RWPE2 (cell line): ENCODE data around the gene ZSCAN26.
A peak's percentile ranks its signal among the peaks of the same experiment; 100 is the strongest.

Experiments used
- ATAC-seq: fragments of 200-7000 bp; cut with Tn5 transposase; 3 replicates; pipeline ENCODE4 v1.9.1; 2021; ENCODE audit warnings: low read depth
- DNase-seq: peaks from one replicate; pipeline ENCODE4 v3.0.0-alpha.2; 2020; ENCODE audit warnings: low spot score
- H3K27ac ChIP-seq: fragments of 450-650 bp; 2 replicates; pipeline ENCODE4 v1.5.1; 2017; ENCODE audit warnings: mild to moderate bottlenecking; ENCODE audit not compliant: poor library complexity, severe bottlenecking
- H3K27me3 ChIP-seq: fragments of 250-450 bp; sonication (Bioruptor Pico); 2 replicates; pipeline ENCODE4 v1.5.1; 2021; ENCODE audit warnings: mild to moderate bottlenecking, moderate library complexity; ENCODE audit not compliant: insufficient read depth, poor library complexity, severe bottlenecking
- H3K36me3 ChIP-seq: fragments of 250-450 bp; sonication (Bioruptor Pico); 2 replicates; pipeline ENCODE4 v1.5.1; 2020; ENCODE audit warnings: low read depth, mild to moderate bottlenecking, moderate library complexity
- H3K4me1 ChIP-seq: fragments of 250-450 bp; sonication (Bioruptor Pico); 2 replicates; pipeline ENCODE4 v1.5.1; 2021; ENCODE audit warnings: mild to moderate bottlenecking, moderate library complexity; ENCODE audit not compliant: insufficient read depth, poor library complexity, severe bottlenecking
- H3K4me3 ChIP-seq: fragments of 250-450 bp; sonication (Bioruptor Pico); 2 replicates; pipeline ENCODE4 v1.5.1; 2021; ENCODE audit warnings: mild to moderate bottlenecking, moderate library complexity; ENCODE audit not compliant: severe bottlenecking
- H3K9me3 ChIP-seq: fragments of 250-450 bp; sonication (Bioruptor Pico); 2 replicates; pipeline ENCODE4 v1.5.1; 2021; ENCODE audit warnings: mild to moderate bottlenecking, moderate library complexity; ENCODE audit not compliant: severe bottlenecking
- CTCF ChIP-seq: fragments of 450-650 bp; IDR thresholded peaks from one replicate; pipeline ENCODE4 v1.5.1; 2017; ENCODE audit warnings: mild to moderate bottlenecking, moderate library complexity; ENCODE audit not compliant: poor library complexity, severe bottlenecking

ZSCAN26 gene

GRCh38 chr6:28257042-28257441 lies 9.9 kb upstream of the ZSCAN26 start:
- Histone ChIP-seq H3K9me3 (no peaks in the 10 kb centered on the region), H3K4me3 (no peak overlapping the region), H3K36me3 (no peaks in the 10 kb centered on the region), H3K27me3 (no peaks in the 10 kb centered on the region), H3K4me1 (peaks cover 5% of the 10 kb centered on the region), H3K27ac (no peak overlapping the region)
- no peak for TF ChIP-seq CTCF
- ATAC-seq (no peak), DNase-seq (no peak)

GRCh38 chr6:28258877-28259777 lies 7.8 kb upstream of the ZSCAN26 start, which contains the start of gene NKAPL:
Gene NKAPL (plus strand): TSS chr6:28259297. CDS start chr6:28259372, 75 bp downstream.
- Histone ChIP-seq H3K4me3 (no peak within 1 kb of the TSS), H3K27me3 (no peaks in the 10 kb centered on the region), H3K9me3 (no peaks in the 10 kb centered on the region), H3K27ac (no peak within 1 kb of the TSS), H3K4me1 (no peaks in the 10 kb centered on the region), H3K36me3 (no peaks in the 10 kb centered on the region)
- no peak for DNase-seq
- no peak for TF ChIP-seq CTCF
- no peak for ATAC-seq

- DNase-seq, result no peak
- H3K4me3 ChIP-seq, result no peak overlapping the region
- H3K9me3 ChIP-seq, result no peaks in the 10 kb centered on the region
- peaks cover 15% of the 10 kb centered on the region for H3K4me1 ChIP-seq
- ATAC-seq, result no peak
- H3K27ac ChIP-seq, result no peak overlapping the region
- no peaks in the 10 kb centered on the region for H3K27me3 ChIP-seq
- no peak for TF ChIP-seq CTCF
- H3K36me3 ChIP-seq, result no peaks in the 10 kb centered on the region
Measured at GRCh38 chr6:28263922-28264321, 3.0 kb upstream of the ZSCAN26 start.

GRCh38 chr6:28264834-28265401 lies 2.0 kb upstream of the ZSCAN26 start:
- Histone ChIP-seq H3K27ac (no peak overlapping the region), H3K9me3 (no peaks in the 10 kb centered on the region), H3K4me3 (no peak overlapping the region), H3K36me3 (0 out of 2 replicates have a peak, but pooled peaks cover 8% of the 10 kb centered on the region), H3K4me1 (peaks cover 23% of the 10 kb centered on the region), H3K27me3 (no peaks in the 10 kb centered on the region)
- no peak for DNase-seq
- no peak for TF ChIP-seq CTCF
- ATAC-seq, result no peak

GRCh38 chr6:28266563-28266961 lies 381 bp upstream of the ZSCAN26 start:
- peak overlapping the region; percentile 58 for H3K27ac ChIP-seq
- TF ChIP-seq CTCF, result no peak
- no peak for ATAC-seq
- no peaks in the 10 kb centered on the region for H3K27me3 ChIP-seq
- peaks cover 13% of the 10 kb centered on the region; the same call in 1 of the 2 replicates for H3K36me3 ChIP-seq
- DNase-seq, result no peak
- H3K4me3 ChIP-seq, result peak overlapping the region; percentile 97
- no peaks in the 10 kb centered on the region for H3K9me3 ChIP-seq
- peaks cover 23% of the 10 kb centered on the region for H3K4me1 ChIP-seq
